SK-N-SH (cell line): ENCODE data around the gene ANGPTL7. TPM values are rescaled to one million over a fixed set of nuclear protein-coding genes. Genes with fewer than 3 reads are reported as not detected.

ENCODE experiments used
- CTCF ChIA-PET: fragments of 300-600, 350-600 bp; formaldehyde crosslinking; extraction: SDS; loops from one replicate; lab custom pipeline; 2021; lab: Yijun Ruan, JAX
- POLR2A ChIA-PET: fragments of 350-600 bp; sonication (Branson Sonifier 250); formaldehyde crosslinking; extraction: SDS; loops from one replicate; lab custom pipeline; 2020; ENCODE audit warnings: antibody characterized with exemption, inconsistent platforms; lab: Yijun Ruan, JAX
- DNase-seq: peaks from one replicate; pipeline ENCODE4 v3.0.0; 2012
- H2AFZ ChIP-seq: fragments of 200-600 bp; sonication (generic); 2 replicates; pipeline ENCODE4 v1.8.1; 2016; ENCODE audit warnings: antibody characterized with exemption, mild to moderate bottlenecking, low read depth
- H3F3A ChIP-seq: fragments of 200-600 bp; sonication (generic); replicated peaks from 2 replicates; pipeline ENCODE3; 2016; ENCODE audit warnings: antibody characterized with exemption, mild to moderate bottlenecking; ENCODE audit not compliant: insufficient read depth
- H3K27ac ChIP-seq, 2 experiments: fragments of 200-500 bp in 1 of 2; fragments of 200-600 bp in 1 of 2; sonication (Bioruptor generic) in 1 of 2; sonication (generic), shearing (Covaris generic) in 1 of 2; 2 replicates each; pipeline versions ENCODE4 v1.5.1 to v1.6.1; 2014 to 2016; ENCODE audit warnings: low read depth in 2 of 2, inconsistent platforms in 1 of 2, low read length in 1 of 2, mild to moderate bottlenecking in 1 of 2, mixed read lengths in 1 of 2
- H3K27me3 ChIP-seq: fragments of 200-600 bp; sonication (generic), shearing (Covaris generic); 2 replicates; pipeline ENCODE4 v1.6.1; 2016; ENCODE audit warnings: mixed run types; ENCODE audit not compliant: insufficient read depth
- H3K36me3 ChIP-seq, 2 experiments: fragments of 200-500 bp in 1 of 2; fragments of 200-600 bp in 1 of 2; sonication (Bioruptor generic) in 1 of 2; sonication (generic) in 1 of 2; replicated peaks in 1 of 2; 2 replicates each; pipeline versions ENCODE3 to v1.5.1; 2014 to 2016; ENCODE audit warnings: low read length in 1 of 2, mild to moderate bottlenecking in 1 of 2; ENCODE audit not compliant: insufficient read depth in 2 of 2, control insufficient read depth in 1 of 2
- H3K4me1 ChIP-seq, 2 experiments: fragments of 200-500 bp in 1 of 2; fragments of 200-600 bp in 1 of 2; sonication (Bioruptor generic) in 1 of 2; sonication (generic), shearing (Covaris generic) in 1 of 2; 2 replicates each; pipeline versions ENCODE4 v1.5.1 to v1.6.1; 2014 to 2016; ENCODE audit warnings: low read depth in 1 of 2, low read length in 1 of 2, mixed run types in 1 of 2; ENCODE audit not compliant: insufficient read depth in 2 of 2, control insufficient read depth in 1 of 2
- H3K4me2 ChIP-seq: fragments of 200-600 bp; sonication (generic), shearing (Covaris generic); 2 replicates; pipeline ENCODE4 v1.6.1; 2017; ENCODE audit warnings: mixed run types
- H3K4me3 ChIP-seq, 2 experiments: fragments of 200-500 bp in 1 of 2; fragments of 200-600 bp in 1 of 2; sonication (Bioruptor generic) in 1 of 2; sonication (generic), shearing (Covaris generic) in 1 of 2; 2 replicates each; pipeline versions ENCODE4 v1.5.1 to v1.8.1; 2014 to 2016; ENCODE audit warnings: low read depth in 2 of 2, inconsistent platforms in 1 of 2, low read length in 1 of 2, mild to moderate bottlenecking in 1 of 2, mixed read lengths in 1 of 2, moderate library complexity in 1 of 2
- H3K79me2 ChIP-seq: fragments of 200-600 bp; sonication (generic); 2 replicates; pipeline ENCODE4 v1.8.1; 2017; ENCODE audit warnings: mild to moderate bottlenecking; ENCODE audit not compliant: insufficient read depth
- H3K9ac ChIP-seq: fragments of 200-600 bp; sonication (generic); 2 replicates; pipeline ENCODE4 v1.6.1; 2017; ENCODE audit warnings: mixed run types
- H3K9me2 ChIP-seq: fragments of 200-600 bp; sonication (generic); 2 replicates; pipeline ENCODE4 v1.6.1; 2017; ENCODE audit warnings: mixed run types
- H3K9me3 ChIP-seq: fragments of 200-600 bp; sonication (generic); 2 replicates; pipeline ENCODE4 v1.6.1; 2017; ENCODE audit warnings: mixed run types, mild to moderate bottlenecking, moderate library complexity
- H4K20me1 ChIP-seq: fragments of 200-600 bp; sonication (generic); 2 replicates; pipeline ENCODE4 v1.6.1; 2017; ENCODE audit warnings: mild to moderate bottlenecking, mixed run types; ENCODE audit not compliant: insufficient read depth
- ELF1 ChIP-seq: IDR thresholded peaks from 2 replicates; pipeline ENCODE4 v1.4.0; 2012
- FOXM1 ChIP-seq: IDR thresholded peaks from 2 replicates; pipeline ENCODE4 v1.4.0; 2012; ENCODE audit warnings: low read depth, mild to moderate bottlenecking
- GATA2 ChIP-seq: sonication (generic); formaldehyde crosslinking; IDR thresholded peaks from 2 replicates; pipeline ENCODE4 v1.5.0; 2020; ENCODE audit warnings: mild to moderate bottlenecking, missing genetic modification reagents
- JUND ChIP-seq: IDR thresholded peaks from 2 replicates; pipeline ENCODE4 v1.4.0; 2012
- MXI1 ChIP-seq: IDR thresholded peaks from 2 replicates; pipeline ENCODE4 v1.6.1; 2012; ENCODE audit warnings: mild to moderate bottlenecking, low read depth, low read length, improper control_type of control experiment
- NFIC ChIP-seq: IDR thresholded peaks from 2 replicates; pipeline ENCODE4 v1.4.0; 2012; ENCODE audit warnings: borderline replicate concordance
- POLR2AphosphoS5 ChIP-seq: IDR thresholded peaks from 2 replicates; pipeline ENCODE4 v1.6.1; 2012; ENCODE audit warnings: low read depth, low read length
- SMC3 ChIP-seq: IDR thresholded peaks from 2 replicates; pipeline ENCODE4 v1.6.1; 2012; ENCODE audit warnings: low read depth, low read length, improper control_type of control experiment
- TAF1 ChIP-seq: IDR thresholded peaks from 2 replicates; pipeline ENCODE4 v1.6.1; 2012; ENCODE audit warnings: low read depth, mild to moderate bottlenecking, low read length, moderate library complexity, borderline replicate concordance
- YY1 ChIP-seq: IDR thresholded peaks from 2 replicates; pipeline ENCODE4 v1.4.0; 2012; ENCODE audit warnings: low read depth, mild to moderate bottlenecking
- WGBS: methylation state at CpG from one replicate; pipeline ENCODE4 v1.1.6; 2017; ENCODE audit warnings: low lambda C conversion rate; 5-methylcytosine and 5-hydroxymethylcytosine counted together
- polyA plus RNA-seq, 3 experiments: library from polyadenylated mRNA; depleted of rRNA; stranded (reverse); fragments of >200 nt; gene quantifications; 2 replicates each; pipeline ENCODE4 v1.2.3, GENCODE V29; 2012
- TF ChIP-seq, protein P1 (sequence below): IDR thresholded peaks from 2 replicates; pipeline ENCODE4 v1.4.0; 2012; ENCODE audit warnings: low read depth, borderline replicate concordance
- TF ChIP-seq, protein P2 (sequence below): fragments of 150-350 bp; IDR thresholded peaks from 2 replicates; pipeline ENCODE4 v1.6.1; 2016; ENCODE audit warnings: mild to moderate bottlenecking, low read depth, low read length
- TF ChIP-seq, protein P3 (sequence below): fragments of 150-350 bp; IDR thresholded peaks from 2 replicates; pipeline ENCODE4 v1.6.1; 2017; ENCODE audit warnings: antibody characterized with exemption, low read length, low read depth, borderline replicate concordance
- TF ChIP-seq, protein P4 (sequence below): fragments of 200-600 bp; sonication (generic); IDR thresholded peaks from 2 replicates; pipeline ENCODE4 v1.6.1; 2017; ENCODE audit warnings: antibody characterized with exemption, mild to moderate bottlenecking, moderate library complexity

ANGPTL7 gene
- polyA plus RNA-seq, 1 of the 3 experiments (the other 2 are of a cell fraction), result 0.08 TPM

GRCh38 chr1:11187494-11187893 lies 1.7 kb upstream of the ANGPTL7 start (continued):
- TF ChIP-seq, protein P1, sequence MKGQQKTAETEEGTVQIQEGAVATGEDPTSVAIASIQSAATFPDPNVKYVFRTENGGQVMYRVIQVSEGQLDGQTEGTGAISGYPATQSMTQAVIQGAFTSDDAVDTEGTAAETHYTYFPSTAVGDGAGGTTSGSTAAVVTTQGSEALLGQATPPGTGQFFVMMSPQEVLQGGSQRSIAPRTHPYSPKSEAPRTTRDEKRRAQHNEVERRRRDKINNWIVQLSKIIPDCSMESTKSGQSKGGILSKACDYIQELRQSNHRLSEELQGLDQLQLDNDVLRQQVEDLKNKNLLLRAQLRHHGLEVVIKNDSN, result no peak

DNA sequence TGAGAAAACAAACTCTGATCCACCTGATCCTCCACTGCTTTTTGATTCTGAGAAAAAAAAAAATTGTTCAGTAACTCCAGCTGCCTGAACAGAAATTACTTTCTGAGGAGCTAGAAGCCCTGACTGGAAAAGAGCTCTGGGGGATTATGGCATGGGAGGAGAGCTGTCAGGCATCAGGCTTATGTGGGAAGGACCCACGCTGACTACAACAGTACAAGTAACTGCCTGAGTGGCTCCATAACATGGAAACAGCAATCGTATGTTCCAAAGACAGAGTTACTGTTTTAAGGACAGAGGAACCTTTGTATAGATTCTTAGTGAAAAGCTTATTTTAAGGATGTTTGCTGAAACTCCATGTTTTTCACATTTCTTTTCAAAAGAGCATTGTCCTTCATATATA lies 1.2 kb upstream of the ANGPTL7 start:
- peaks cover 6% of the 10 kb centered on the region for H3F3A ChIP-seq
- 100% methylated on average over 2 of the region's 2 CpGs for WGBS
- CTCF ChIA-PET, result interaction anchor here (0.7 to 2.1 kb wide), 3 partner anchors 9 to 54 kb away, joined by 3 to 5 read pairs (median 3); no protein-coding TSS in a partner anchor

More for the DNA sequence above, 1.2 kb upstream of the ANGPTL7 start:
- H3K9me3 ChIP-seq, result no peaks in the 10 kb centered on the region
- POLR2A ChIA-PET, result no interaction called here
- no peaks in the 10 kb centered on the region for H3K9me2 ChIP-seq
- no peak overlapping the region for H3K9ac ChIP-seq
- no peaks in the 10 kb centered on the region; the same call in 1 of the 2 replicates for H3K79me2 ChIP-seq
- H3K36me3 ChIP-seq, result peaks cover 33 to 38% of the 10 kb centered on the region in 2 experiments
- H3K4me1 ChIP-seq, result no peaks in the 10 kb centered on the region
- H4K20me1 ChIP-seq, result no peaks in the 10 kb centered on the region
- H3K4me2 ChIP-seq, result no peak overlapping the region
- no peak for DNase-seq
- H2AFZ ChIP-seq, result no peak overlapping the region
- TF ChIP-seq TAF1 (no peak), FOXM1 (no peak), MXI1 (no peak), YY1 (no peak), POLR2AphosphoS5 (no peak), GATA2 (no peak), NFIC (no peak), ELF1 (no peak), JUND (no peak), SMC3 (no peak)
- TF ChIP-seq, protein P2, sequence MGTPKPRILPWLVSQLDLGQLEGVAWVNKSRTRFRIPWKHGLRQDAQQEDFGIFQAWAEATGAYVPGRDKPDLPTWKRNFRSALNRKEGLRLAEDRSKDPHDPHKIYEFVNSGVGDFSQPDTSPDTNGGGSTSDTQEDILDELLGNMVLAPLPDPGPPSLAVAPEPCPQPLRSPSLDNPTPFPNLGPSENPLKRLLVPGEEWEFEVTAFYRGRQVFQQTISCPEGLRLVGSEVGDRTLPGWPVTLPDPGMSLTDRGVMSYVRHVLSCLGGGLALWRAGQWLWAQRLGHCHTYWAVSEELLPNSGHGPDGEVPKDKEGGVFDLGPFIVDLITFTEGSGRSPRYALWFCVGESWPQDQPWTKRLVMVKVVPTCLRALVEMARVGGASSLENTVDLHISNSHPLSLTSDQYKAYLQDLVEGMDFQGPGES, result no peak
- TF ChIP-seq, protein P3, sequence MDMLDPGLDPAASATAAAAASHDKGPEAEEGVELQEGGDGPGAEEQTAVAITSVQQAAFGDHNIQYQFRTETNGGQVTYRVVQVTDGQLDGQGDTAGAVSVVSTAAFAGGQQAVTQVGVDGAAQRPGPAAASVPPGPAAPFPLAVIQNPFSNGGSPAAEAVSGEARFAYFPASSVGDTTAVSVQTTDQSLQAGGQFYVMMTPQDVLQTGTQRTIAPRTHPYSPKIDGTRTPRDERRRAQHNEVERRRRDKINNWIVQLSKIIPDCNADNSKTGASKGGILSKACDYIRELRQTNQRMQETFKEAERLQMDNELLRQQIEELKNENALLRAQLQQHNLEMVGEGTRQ, result no peak
- TF ChIP-seq, protein P4, sequence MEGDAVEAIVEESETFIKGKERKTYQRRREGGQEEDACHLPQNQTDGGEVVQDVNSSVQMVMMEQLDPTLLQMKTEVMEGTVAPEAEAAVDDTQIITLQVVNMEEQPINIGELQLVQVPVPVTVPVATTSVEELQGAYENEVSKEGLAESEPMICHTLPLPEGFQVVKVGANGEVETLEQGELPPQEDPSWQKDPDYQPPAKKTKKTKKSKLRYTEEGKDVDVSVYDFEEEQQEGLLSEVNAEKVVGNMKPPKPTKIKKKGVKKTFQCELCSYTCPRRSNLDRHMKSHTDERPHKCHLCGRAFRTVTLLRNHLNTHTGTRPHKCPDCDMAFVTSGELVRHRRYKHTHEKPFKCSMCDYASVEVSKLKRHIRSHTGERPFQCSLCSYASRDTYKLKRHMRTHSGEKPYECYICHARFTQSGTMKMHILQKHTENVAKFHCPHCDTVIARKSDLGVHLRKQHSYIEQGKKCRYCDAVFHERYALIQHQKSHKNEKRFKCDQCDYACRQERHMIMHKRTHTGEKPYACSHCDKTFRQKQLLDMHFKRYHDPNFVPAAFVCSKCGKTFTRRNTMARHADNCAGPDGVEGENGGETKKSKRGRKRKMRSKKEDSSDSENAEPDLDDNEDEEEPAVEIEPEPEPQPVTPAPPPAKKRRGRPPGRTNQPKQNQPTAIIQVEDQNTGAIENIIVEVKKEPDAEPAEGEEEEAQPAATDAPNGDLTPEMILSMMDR, result no peak
- H3K27me3 ChIP-seq, result no peaks in the 10 kb centered on the region
- H3K4me3 ChIP-seq, result no peak overlapping the region
- no peak overlapping the region for H3K27ac ChIP-seq
